DOHH2 (cell line): Measurements from ENCODE around the gene RALA.

Experiments used
- H3F3A ChIP-seq: fragments of 200-600 bp; sonication (generic), shearing (Covaris generic); 2 replicates; pipeline ENCODE4 v1.6.0; 2016; ENCODE audit warnings: antibody characterized with exemption, mild to moderate bottlenecking; ENCODE audit not compliant: control insufficient read depth, insufficient read depth
- H3K27ac ChIP-seq: fragments of 200-600 bp; sonication (generic); 2 replicates; pipeline ENCODE4 v1.5.1; 2014; ENCODE audit warnings: low read depth, mild to moderate bottlenecking, low read length, moderate library complexity
- H3K27me3 ChIP-seq: fragments of 200-600 bp; sonication (generic); 2 replicates; pipeline ENCODE4 v1.6.1; 2014; ENCODE audit warnings: mild to moderate bottlenecking, low read length, mixed read lengths; ENCODE audit not compliant: control insufficient read depth
- H3K36me3 ChIP-seq: fragments of 200-600 bp; sonication (generic); 2 replicates; pipeline ENCODE4 v1.6.1; 2014; ENCODE audit warnings: mild to moderate bottlenecking, low read length, moderate library complexity, mixed read lengths; ENCODE audit not compliant: control insufficient read depth
- H3K4me1 ChIP-seq: fragments of 200-600 bp; sonication (generic); 2 replicates; pipeline ENCODE4 v1.6.1; 2014; ENCODE audit warnings: mild to moderate bottlenecking, low read length, mixed read lengths; ENCODE audit not compliant: control insufficient read depth
- H3K4me2 ChIP-seq: fragments of 200-600 bp; sonication (generic); 2 replicates; pipeline ENCODE4 v1.6.0; 2014; ENCODE audit warnings: mild to moderate bottlenecking, low read length, moderate library complexity
- H3K4me3 ChIP-seq: fragments of 200-600 bp; sonication (generic); 2 replicates; pipeline ENCODE4 v1.5.1; 2014; ENCODE audit warnings: mild to moderate bottlenecking, low read length, mixed read lengths
- H3K79me2 ChIP-seq: fragments of 200-600 bp; sonication (generic); 2 replicates; pipeline ENCODE4 v1.6.1; 2014; ENCODE audit warnings: mild to moderate bottlenecking, low read length, mixed read lengths; ENCODE audit not compliant: control insufficient read depth
- H3K9me2 ChIP-seq: fragments of 200-600 bp; sonication (generic); replicated peaks from 2 replicates; pipeline ENCODE4 v1.6.1; 2014; ENCODE audit warnings: mild to moderate bottlenecking, low read length, mixed read lengths; ENCODE audit not compliant: control insufficient read depth
- H3K9me3 ChIP-seq: fragments of 200-600 bp; sonication (generic); 2 replicates; pipeline ENCODE4 v1.6.1; 2014; ENCODE audit warnings: antibody characterized with exemption, low read length, mixed read lengths; ENCODE audit not compliant: control insufficient read depth, insufficient read depth
- H4K20me1 ChIP-seq: fragments of 200-600 bp; sonication (generic); 2 replicates; pipeline ENCODE4 v1.6.0; 2014; ENCODE audit warnings: low read depth, mild to moderate bottlenecking, antibody characterized with exemption, low read length, moderate library complexity; ENCODE audit not compliant: control insufficient read depth, insufficient read depth
- CTCF ChIP-seq: fragments of 200-600 bp; sonication (generic); IDR thresholded peaks from one replicate; pipeline ENCODE4 v1.5.1; 2014; ENCODE audit warnings: antibody characterized with exemption, mild to moderate bottlenecking, low read depth, low read length; ENCODE audit not compliant: poor library complexity, severe bottlenecking
- EZH2phosphoT487 ChIP-seq: fragments of 200-600 bp; sonication (generic); IDR thresholded peaks from 2 replicates; pipeline ENCODE4 v1.6.1; 2017; ENCODE audit warnings: borderline replicate concordance, mild to moderate bottlenecking, antibody characterized with exemption, low read length, moderate library complexity, mixed read lengths

RALA gene

GRCh38 chr7:39733881-39734632 lies 110.7 kb downstream of the RALA start:
- H3K9me2 ChIP-seq = no peaks in the 10 kb centered on the region
- TF ChIP-seq EZH2phosphoT487 (no peak), CTCF (no peak)
- no peaks in the 10 kb centered on the region for H3K27me3 ChIP-seq
- H3F3A ChIP-seq = no peaks in the 10 kb centered on the region
- peaks cover 47% of the 10 kb centered on the region for H3K79me2 ChIP-seq
- peaks cover 20% of the 10 kb centered on the region for H3K36me3 ChIP-seq
- peaks cover 43% of the 10 kb centered on the region for H3K4me1 ChIP-seq
- H3K27ac ChIP-seq = peak overlapping the region; percentile 70
- no peaks in the 10 kb centered on the region for H4K20me1 ChIP-seq
- no peaks in the 10 kb centered on the region for H3K9me3 ChIP-seq
- H3K4me2 ChIP-seq = peak overlapping the region; percentile 83
- peak overlapping the region; percentile 77 for H3K4me3 ChIP-seq

GRCh38 chr7:39734633-39735004 lies 111.2 kb downstream of the RALA start:
- peaks cover 52% of the 10 kb centered on the region for H3K79me2 ChIP-seq
- no peaks in the 10 kb centered on the region for H3K9me2 ChIP-seq
- peak overlapping the region; percentile 77 for H3K4me3 ChIP-seq
- H3K27me3 ChIP-seq = no peaks in the 10 kb centered on the region
- H3K36me3 ChIP-seq = peaks cover 20% of the 10 kb centered on the region
- H3K4me2 ChIP-seq = peak overlapping the region; percentile 83
- H3K4me1 ChIP-seq = peaks cover 43% of the 10 kb centered on the region
- no peaks in the 10 kb centered on the region for H3K9me3 ChIP-seq
- H3F3A ChIP-seq = no peaks in the 10 kb centered on the region
- H4K20me1 ChIP-seq = no peaks in the 10 kb centered on the region
- no peak for TF ChIP-seq EZH2phosphoT487
- TF ChIP-seq CTCF = no peak
- H3K27ac ChIP-seq = peak overlapping the region; percentile 70; the same call in 1 of the 2 replicates

GRCh38 chr7:39735903-39736302 lies 112.5 kb downstream of the RALA start:
- H3K36me3 ChIP-seq = peaks cover 20% of the 10 kb centered on the region
- peaks cover 63% of the 10 kb centered on the region for H3K79me2 ChIP-seq
- H3K4me2 ChIP-seq = peak overlapping the region; percentile 83
- no peaks in the 10 kb centered on the region for H3K9me2 ChIP-seq
- peaks cover 42% of the 10 kb centered on the region for H3K4me1 ChIP-seq
- H3K4me3 ChIP-seq = peak overlapping the region; percentile 77
- no peak overlapping the region for H3K27ac ChIP-seq
- TF ChIP-seq EZH2phosphoT487 = no peak
- TF ChIP-seq CTCF = no peak
- H3F3A ChIP-seq = no peaks in the 10 kb centered on the region
- H4K20me1 ChIP-seq = no peaks in the 10 kb centered on the region
- H3K27me3 ChIP-seq = no peaks in the 10 kb centered on the region
- no peaks in the 10 kb centered on the region for H3K9me3 ChIP-seq
